Type B pancreatic cell (in vitro differentiated cells): ENCODE measurements around the gene TM9SF2. TPM values are rescaled to one million over a fixed set of nuclear protein-coding genes. Genes with fewer than 3 reads are reported as not detected.

ENCODE experiments used
- DNase-seq: peaks from one replicate; pipeline ENCODE4 v3.0.0; 2021; ENCODE audit warnings: mixed read lengths; ENCODE audit not compliant: unreplicated experiment; ENCODE audit errors: extremely low spot score
- H3K27ac Mint-ChIP-seq: 2 replicates; pipeline ENCODE4 v1.8.0; 2021; ENCODE audit warnings: mild to moderate bottlenecking, mixed read lengths
- H3K27me3 Mint-ChIP-seq: 2 replicates; pipeline ENCODE4 v1.8.0; 2021; ENCODE audit warnings: mixed read lengths
- H3K36me3 Mint-ChIP-seq: 2 replicates; pipeline ENCODE4 v1.8.0; 2021; ENCODE audit warnings: mixed read lengths
- H3K4me1 Mint-ChIP-seq: one replicate; pipeline ENCODE4 v1.8.0; 2021; ENCODE audit warnings: mixed read lengths; ENCODE audit not compliant: unreplicated experiment
- H3K4me3 Mint-ChIP-seq: 2 replicates; pipeline ENCODE4 v1.8.0; 2021; ENCODE audit warnings: mild to moderate bottlenecking, mixed read lengths
- H3K9me3 Mint-ChIP-seq: 2 replicates; pipeline ENCODE4 v1.8.0; 2021; ENCODE audit warnings: mixed read lengths
- CTCF ChIP-seq: fragments of 200-600 bp; sonication (generic); conservative IDR thresholded peaks from 2 replicates; pipeline ENCODE4 v1.5.0; 2021; ENCODE audit warnings: antibody characterized with exemption, mild to moderate bottlenecking
- total RNA-seq: library from RNA; stranded (reverse); gene quantifications from 2 replicates; pipeline ENCODE4 v1.2.1, GENCODE V29; 2021; ENCODE audit warnings: low replicate concordance

Gene TM9SF2
- total RNA-seq, 1 donor from 2014 or later = 113 TPM

DNA sequence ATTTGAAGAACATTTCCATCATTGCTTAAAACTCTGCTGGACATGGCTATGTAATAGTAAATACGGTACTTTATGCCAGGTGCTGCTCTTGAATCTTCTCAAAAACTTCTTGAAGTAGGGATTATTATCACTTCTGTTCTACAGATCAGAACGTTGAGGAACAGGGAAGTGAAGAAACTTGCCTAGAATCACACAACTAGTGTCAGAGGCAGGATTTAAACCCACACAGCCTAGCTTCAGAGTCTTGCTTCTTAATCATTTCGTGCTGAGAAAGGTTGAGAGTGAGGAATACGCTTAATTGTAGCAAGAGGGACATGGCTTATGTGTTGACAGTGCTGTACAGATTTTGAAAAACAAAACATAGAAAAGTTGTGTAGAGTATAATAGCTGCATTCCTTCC, 13.5 kb downstream of the TM9SF2 start:
- TF ChIP-seq CTCF = no peak
- no peaks in the 10 kb centered on the region for H3K27me3 Mint-ChIP-seq
- H3K27ac Mint-ChIP-seq = no peak overlapping the region
- no peak for DNase-seq
- H3K4me1 Mint-ChIP-seq = peaks cover 11% of the 10 kb centered on the region
- peaks cover 16% of the 10 kb centered on the region for H3K36me3 Mint-ChIP-seq
- no peaks in the 10 kb centered on the region for H3K9me3 Mint-ChIP-seq
- H3K4me3 Mint-ChIP-seq = no peak overlapping the region

- H3K9me3 Mint-ChIP-seq = no peaks in the 10 kb centered on the region
- no peak for DNase-seq
- H3K4me3 Mint-ChIP-seq = no peak overlapping the region
- H3K36me3 Mint-ChIP-seq = peaks cover 8% of the 10 kb centered on the region
- peaks cover 11% of the 10 kb centered on the region for H3K4me1 Mint-ChIP-seq
- H3K27ac Mint-ChIP-seq = peak overlapping the region; percentile 62
- no peak for TF ChIP-seq CTCF
- H3K27me3 Mint-ChIP-seq = no peaks in the 10 kb centered on the region
Observed at GRCh38 chr13:99516153-99516929, 15.1 kb downstream of the TM9SF2 start.

GRCh38 chr13:99517577-99517976, 16.3 kb downstream of the TM9SF2 start:
- peaks cover 6% of the 10 kb centered on the region for H3K4me1 Mint-ChIP-seq

DNA sequence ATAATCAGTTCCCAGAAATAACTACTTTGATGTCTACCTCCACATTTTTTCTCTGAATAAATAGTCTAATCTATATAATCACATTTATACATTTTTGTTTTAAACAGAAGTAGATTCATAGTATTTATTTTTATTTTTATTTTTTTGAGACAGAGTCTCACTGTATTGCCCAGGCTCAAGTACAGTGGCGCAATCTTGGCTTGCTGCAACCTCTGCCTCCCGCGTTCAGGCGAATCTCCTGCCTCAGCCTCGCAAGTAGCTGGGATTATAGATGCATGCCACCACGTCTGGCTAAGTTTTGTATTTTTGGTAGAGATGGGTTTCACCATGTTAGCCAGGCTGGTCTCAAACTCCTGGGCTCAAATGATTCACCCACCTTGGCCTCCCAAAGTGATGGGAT, 16.7 kb downstream of the TM9SF2 start:
- H3K9me3 Mint-ChIP-seq = no peaks in the 10 kb centered on the region
- no peaks in the 10 kb centered on the region for H3K27me3 Mint-ChIP-seq
- H3K4me1 Mint-ChIP-seq = peaks cover 3% of the 10 kb centered on the region
- TF ChIP-seq CTCF = no peak
- peaks cover 12% of the 10 kb centered on the region for H3K36me3 Mint-ChIP-seq
- no peak overlapping the region for H3K27ac Mint-ChIP-seq
- no peak for DNase-seq
- no peak overlapping the region for H3K4me3 Mint-ChIP-seq

More at GRCh38 chr13:99517577-99517976, 16.3 kb downstream of the TM9SF2 start:
- DNase-seq = no peak
- TF ChIP-seq CTCF = no peak
- no peaks in the 10 kb centered on the region for H3K9me3 Mint-ChIP-seq
- H3K4me3 Mint-ChIP-seq = no peak overlapping the region
- H3K36me3 Mint-ChIP-seq = peaks cover 12% of the 10 kb centered on the region
- H3K27ac Mint-ChIP-seq = no peak overlapping the region
- no peaks in the 10 kb centered on the region for H3K27me3 Mint-ChIP-seq

- Mint-ChIP-seq H3K4me1 (peaks cover 9% of the 10 kb centered on the region), H3K27me3 (no peaks in the 10 kb centered on the region), H3K27ac (no peak overlapping the region), H3K36me3 (peaks cover 44% of the 10 kb centered on the region), H3K9me3 (no peaks in the 10 kb centered on the region), H3K4me3 (no peak overlapping the region)
- no peak for TF ChIP-seq CTCF
- no peak for DNase-seq
Observed at GRCh38 chr13:99522298-99522697, 21.0 kb downstream of the TM9SF2 start.
